Calu3 (cell line): Measurements from ENCODE around the gene C11orf91. TPM values are rescaled to one million over a fixed set of nuclear protein-coding genes. Genes with fewer than 3 reads are reported as not detected.

Experiments used
- BruUV-seq: library from RNA; stranded (reverse); fragments of 400-500 nt; replicated peaks from 2 replicates; lab custom pipeline; 2021; lab: Mats Ljungman, UMichigan
- CTCF ChIA-PET: fragments of 300-600 bp; sonication (Branson Sonifier 250); formaldehyde crosslinking; loops from one replicate; lab custom pipeline; 2022; ENCODE audit warnings: antibody characterized with exemption; lab: Charles Lee
- DNase-seq: peaks from one replicate; pipeline ENCODE4 v3.0.0; 2022
- H3K27ac Mint-ChIP-seq: one replicate; pipeline ENCODE4 v1.8.0; 2022; ENCODE audit warnings: mixed read lengths; ENCODE audit not compliant: unreplicated experiment
- H3K27me3 Mint-ChIP-seq: one replicate; pipeline ENCODE4 v1.8.0; 2022; ENCODE audit warnings: mixed read lengths; ENCODE audit not compliant: unreplicated experiment
- H3K36me3 Mint-ChIP-seq: one replicate; pipeline ENCODE4 v1.8.0; 2022; ENCODE audit warnings: mild to moderate bottlenecking, moderate library complexity, mixed read lengths; ENCODE audit not compliant: insufficient read depth, unreplicated experiment
- H3K4me1 Mint-ChIP-seq: one replicate; pipeline ENCODE4 v1.8.0; 2022; ENCODE audit warnings: mild to moderate bottlenecking, low read depth, mixed read lengths; ENCODE audit not compliant: unreplicated experiment
- H3K4me3 Mint-ChIP-seq: one replicate; pipeline ENCODE4 v1.8.0; 2022; ENCODE audit warnings: mild to moderate bottlenecking, low read depth, moderate library complexity, mixed read lengths; ENCODE audit not compliant: unreplicated experiment
- H3K9me3 Mint-ChIP-seq: one replicate; pipeline ENCODE4 v1.8.0; 2022; ENCODE audit warnings: low read depth, mixed read lengths; ENCODE audit not compliant: unreplicated experiment
- intact Hi-C: fragments of 100-400 bp; cut with micrococcal nuclease; formaldehyde crosslinking; loops from one replicate; pipeline ENCODE4 v1.10.0; 2022; ENCODE audit not compliant: unreplicated experiment
- total RNA-seq: library from RNA; stranded (reverse); gene quantifications from 2 replicates; pipeline ENCODE4 v1.2.3, GENCODE V29; 2022
- TF ChIP-seq, protein P1 (sequence below): fragments of 200-600 bp; IDR thresholded peaks from one replicate; pipeline ENCODE4 v1.8.0; 2022; ENCODE audit warnings: antibody characterized with exemption; ENCODE audit not compliant: unreplicated experiment

Gene C11orf91
- total RNA-seq, 1 experiment from 2014 or later: 5.8 TPM

DNA sequence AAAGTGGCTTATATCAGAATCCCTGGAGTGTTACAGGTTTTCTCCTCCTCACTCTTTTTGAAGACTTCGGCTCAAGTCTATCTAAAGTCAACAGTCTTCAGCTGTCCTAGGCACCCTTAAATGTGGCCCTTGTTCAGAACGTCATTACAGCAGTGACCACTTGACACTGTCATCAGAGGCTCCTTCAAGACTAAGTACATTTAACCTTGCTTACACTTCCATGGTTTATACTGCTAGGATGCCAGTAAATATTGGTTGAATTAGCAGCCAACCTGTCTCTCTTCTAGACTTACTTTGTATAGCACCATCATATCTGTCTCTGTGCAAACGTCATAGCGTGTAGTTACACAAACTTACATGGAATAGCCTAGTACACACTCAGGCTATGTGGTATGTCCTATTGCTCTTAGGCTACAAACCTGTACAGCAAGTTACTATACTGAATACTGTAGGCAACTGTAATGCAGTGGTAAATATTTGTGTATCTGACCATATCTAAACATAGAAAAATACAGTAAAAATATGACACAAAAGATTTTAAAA lies 13.3 kb upstream of the C11orf91 start:
- BruUV-seq: no TSS peak
- peaks cover 47% of the 10 kb centered on the region for H3K4me1 Mint-ChIP-seq
- intact Hi-C loops: loop anchor here (2.0 kb wide), 1 partner anchor 17 kb away; no protein-coding TSS in a partner anchor
- peak overlapping the region; percentile 64 for H3K27ac Mint-ChIP-seq
- H3K36me3 Mint-ChIP-seq: peaks cover 86% of the 10 kb centered on the region
- peak overlapping the region; percentile 19 for H3K4me3 Mint-ChIP-seq
- TF ChIP-seq, protein P1, sequence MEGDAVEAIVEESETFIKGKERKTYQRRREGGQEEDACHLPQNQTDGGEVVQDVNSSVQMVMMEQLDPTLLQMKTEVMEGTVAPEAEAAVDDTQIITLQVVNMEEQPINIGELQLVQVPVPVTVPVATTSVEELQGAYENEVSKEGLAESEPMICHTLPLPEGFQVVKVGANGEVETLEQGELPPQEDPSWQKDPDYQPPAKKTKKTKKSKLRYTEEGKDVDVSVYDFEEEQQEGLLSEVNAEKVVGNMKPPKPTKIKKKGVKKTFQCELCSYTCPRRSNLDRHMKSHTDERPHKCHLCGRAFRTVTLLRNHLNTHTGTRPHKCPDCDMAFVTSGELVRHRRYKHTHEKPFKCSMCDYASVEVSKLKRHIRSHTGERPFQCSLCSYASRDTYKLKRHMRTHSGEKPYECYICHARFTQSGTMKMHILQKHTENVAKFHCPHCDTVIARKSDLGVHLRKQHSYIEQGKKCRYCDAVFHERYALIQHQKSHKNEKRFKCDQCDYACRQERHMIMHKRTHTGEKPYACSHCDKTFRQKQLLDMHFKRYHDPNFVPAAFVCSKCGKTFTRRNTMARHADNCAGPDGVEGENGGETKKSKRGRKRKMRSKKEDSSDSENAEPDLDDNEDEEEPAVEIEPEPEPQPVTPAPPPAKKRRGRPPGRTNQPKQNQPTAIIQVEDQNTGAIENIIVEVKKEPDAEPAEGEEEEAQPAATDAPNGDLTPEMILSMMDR: no peak
- DNase-seq: no peak
- no peaks in the 10 kb centered on the region for H3K9me3 Mint-ChIP-seq
- CTCF ChIA-PET: interaction anchor here (0.6 to 2.1 kb wide), 8 partner anchors 10 to 799 kb away, joined by 3 to 13 read pairs (median 6); partner anchors contain the start of gene CD59
- H3K27me3 Mint-ChIP-seq: no peaks in the 10 kb centered on the region

GRCh38 chr11:33713151-33713855 lies 12.7 kb upstream of the C11orf91 start:
- TF ChIP-seq, protein P1: no peak
- intact Hi-C loops: loop anchor here (2.0 kb wide), 1 partner anchor 17 kb away; no protein-coding TSS in a partner anchor
- H3K4me1 Mint-ChIP-seq: peaks cover 47% of the 10 kb centered on the region
- H3K27ac Mint-ChIP-seq: peak overlapping the region; percentile 58
- H3K9me3 Mint-ChIP-seq: no peaks in the 10 kb centered on the region
- CTCF ChIA-PET: interaction anchor here (0.6 to 2.1 kb wide), 6 partner anchors 11 to 800 kb away, joined by 3 to 13 read pairs (median 6); partner anchors contain the start of gene CD59
- no TSS peak for BruUV-seq
- no peaks in the 10 kb centered on the region for H3K27me3 Mint-ChIP-seq
- H3K36me3 Mint-ChIP-seq: peaks cover 86% of the 10 kb centered on the region
- H3K4me3 Mint-ChIP-seq: peak overlapping the region; percentile 19
- DNase-seq: no peak

DNA sequence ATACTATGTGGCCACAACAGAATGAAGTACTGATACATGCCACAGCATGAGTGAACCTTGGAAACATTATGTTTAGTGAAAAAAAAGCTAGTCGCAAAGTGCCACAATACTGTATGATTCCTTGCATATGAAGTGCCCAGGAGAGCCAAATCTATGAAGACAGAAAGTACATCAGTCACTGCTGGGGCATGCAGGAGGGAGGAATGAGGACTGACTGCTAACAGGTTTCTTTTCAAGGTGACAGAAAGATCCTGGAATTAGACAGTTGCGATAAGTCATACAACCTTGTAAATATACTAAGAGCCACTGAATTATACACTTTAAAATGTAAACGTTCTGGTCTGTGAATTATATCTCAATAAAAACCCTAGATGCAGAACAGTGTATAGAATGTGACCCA lies 11.8 kb upstream of the C11orf91 start:
- no TSS peak for BruUV-seq
- intact Hi-C loops: loop anchor here (2.0 kb wide), 1 partner anchor 18 kb away; no protein-coding TSS in a partner anchor
- H3K4me3 Mint-ChIP-seq: no peak overlapping the region
- H3K4me1 Mint-ChIP-seq: peaks cover 51% of the 10 kb centered on the region
- H3K9me3 Mint-ChIP-seq: no peaks in the 10 kb centered on the region
- TF ChIP-seq, protein P1: no peak
- H3K36me3 Mint-ChIP-seq: peaks cover 84% of the 10 kb centered on the region
- H3K27ac Mint-ChIP-seq: no peak overlapping the region
- CTCF ChIA-PET: no interaction called here
- no peak for DNase-seq
- no peaks in the 10 kb centered on the region for H3K27me3 Mint-ChIP-seq

DNA sequence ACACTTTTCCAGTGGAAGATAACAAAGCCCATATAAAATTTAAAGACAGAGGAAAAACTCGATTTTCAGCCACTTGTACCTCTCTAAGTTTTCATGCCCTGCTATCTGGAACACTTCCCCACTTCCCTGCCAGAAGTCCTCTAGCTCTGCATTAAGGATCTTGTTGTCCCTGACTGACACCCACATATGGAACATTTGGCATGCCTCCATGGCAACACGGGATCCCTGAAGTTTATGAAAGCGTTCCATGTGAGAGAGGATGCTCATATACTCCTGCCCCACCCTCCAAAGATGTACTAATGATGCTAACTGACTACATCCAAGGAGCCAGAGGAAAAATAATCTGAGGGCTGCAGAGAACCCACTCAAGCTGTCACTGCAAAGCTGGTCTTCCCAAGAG lies 8.8 kb upstream of the C11orf91 start:
- no peaks in the 10 kb centered on the region for H3K9me3 Mint-ChIP-seq
- peaks cover 92% of the 10 kb centered on the region for H3K36me3 Mint-ChIP-seq
- H3K4me1 Mint-ChIP-seq: peaks cover 62% of the 10 kb centered on the region
- CTCF ChIA-PET: interaction anchor here (0.7 to 1.4 kb wide), 2 partner anchors 14 to 25 kb away, joined by 3 to 9 read pairs; no protein-coding TSS in a partner anchor
- BruUV-seq: no TSS peak
- TF ChIP-seq, protein P1: no peak
- no peak overlapping the region for H3K4me3 Mint-ChIP-seq
- DNase-seq: no peak
- H3K27ac Mint-ChIP-seq: peak overlapping the region; percentile 77
- H3K27me3 Mint-ChIP-seq: no peaks in the 10 kb centered on the region
- intact Hi-C loops: no loop called here
